Measurements from ENCODE around the gene PIK3R1.
"Not testable (repeated sequence)": the region's sequence is repeated elsewhere in the genome, so short reads cannot be mapped to it uniquely, and the experiment has no call there.

Gene PIK3R1

DNA sequence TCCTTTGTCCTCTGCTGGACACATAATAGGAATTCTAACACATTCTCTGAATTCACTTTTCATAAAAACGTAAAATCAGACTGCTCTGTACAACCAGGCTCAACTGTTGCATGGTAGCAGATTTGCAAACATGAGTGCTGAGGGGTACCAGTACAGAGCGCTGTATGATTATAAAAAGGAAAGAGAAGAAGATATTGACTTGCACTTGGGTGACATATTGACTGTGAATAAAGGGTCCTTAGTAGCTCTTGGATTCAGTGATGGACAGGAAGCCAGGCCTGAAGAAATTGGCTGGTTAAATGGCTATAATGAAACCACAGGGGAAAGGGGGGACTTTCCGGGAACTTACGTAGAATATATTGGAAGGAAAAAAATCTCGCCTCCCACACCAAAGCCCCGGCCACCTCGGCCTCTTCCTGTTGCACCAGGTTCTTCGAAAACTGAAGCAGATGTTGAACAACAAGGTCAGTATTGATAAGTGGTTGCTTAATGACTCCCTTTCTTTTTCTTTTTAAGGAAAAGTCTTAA, 11.1 kb downstream of the PIK3R1 start:
- DNase-seq (ENCODE audit: low read depth in 2 of 2): no peak

GRCh38 chr5:68227532-68228160, 12.1 kb downstream of the PIK3R1 start:
- no peak for DNase-seq (ENCODE audit: low read depth in 2 of 2)

- DNase-seq (ENCODE audit: low read depth in 2 of 2): no peak
Observed at GRCh38 chr5:68229416-68229815, 13.9 kb downstream of the PIK3R1 start.

DNA sequence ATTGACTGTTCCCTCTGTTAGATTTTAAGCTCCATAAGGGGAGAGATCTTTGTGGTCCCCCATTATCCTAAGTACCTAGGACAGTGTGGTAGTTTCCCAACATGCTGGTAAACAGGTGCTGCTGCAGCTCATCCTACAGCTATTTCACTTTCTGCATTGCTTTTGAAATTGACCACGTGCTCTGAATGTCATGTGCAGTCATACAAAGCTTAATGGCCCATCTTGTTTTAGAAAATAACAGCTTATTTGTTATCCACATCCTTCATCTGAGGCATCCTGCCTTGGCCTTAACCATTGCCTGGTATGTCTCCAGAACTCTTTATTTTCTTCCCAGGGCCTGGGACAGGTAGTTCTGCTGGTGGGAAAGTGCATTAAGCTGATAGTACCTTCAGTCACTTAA, 14.7 kb downstream of the PIK3R1 start:
- DNase-seq (ENCODE audit: low read depth in 2 of 2): no peak

DNA sequence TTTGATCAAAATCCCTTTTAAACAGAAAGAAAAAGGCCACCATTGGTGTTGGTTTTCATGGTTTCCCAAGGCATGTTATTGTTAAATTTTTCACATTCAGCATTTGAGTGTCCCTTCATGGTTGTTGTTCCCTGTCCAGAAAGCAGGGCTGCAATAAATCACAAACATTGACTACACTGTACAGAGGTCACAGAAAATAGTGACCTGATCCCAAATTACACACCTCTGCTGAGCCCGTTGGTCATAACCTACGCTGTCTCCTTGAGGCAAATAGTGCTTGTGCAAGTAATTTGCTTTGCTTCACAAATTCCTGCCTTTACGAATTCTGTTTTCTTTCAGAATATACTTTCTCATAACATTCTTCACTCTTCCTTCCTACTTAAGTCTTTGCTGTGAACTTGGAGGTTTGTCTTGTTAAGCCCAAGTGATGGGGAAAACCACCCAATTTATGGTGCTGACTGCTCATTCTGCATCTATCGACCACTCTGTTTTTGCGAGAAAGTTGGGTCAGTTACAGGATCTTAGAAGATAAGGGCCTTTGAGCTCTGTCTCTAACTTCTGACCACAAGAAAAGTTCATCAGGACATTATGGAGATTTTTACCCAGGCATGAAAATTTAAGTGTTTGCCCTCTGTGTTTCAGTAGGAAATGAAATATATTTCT, 16.0 kb downstream of the PIK3R1 start:
- DNase-seq (ENCODE audit: low read depth in 2 of 2): no peak

DNA sequence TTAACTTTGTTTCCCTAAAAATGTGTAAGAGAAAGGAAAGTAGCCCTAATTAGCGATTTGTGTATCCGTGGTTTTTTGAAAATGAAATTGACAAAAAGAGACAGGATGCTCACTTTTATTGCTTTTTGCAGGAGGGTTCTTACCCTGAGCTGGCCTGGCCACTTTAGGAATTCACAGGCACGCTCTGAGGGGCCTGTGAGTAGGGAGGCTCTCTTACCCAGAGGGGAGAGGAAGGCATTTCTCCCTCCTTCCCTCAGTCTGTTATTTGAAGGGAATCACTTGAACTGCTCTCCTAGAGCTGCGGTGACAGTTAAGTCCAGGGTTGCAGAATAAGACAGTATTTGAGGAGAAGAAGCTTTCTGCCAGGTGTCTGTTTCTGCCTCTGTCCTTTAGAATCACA, 16.7 kb downstream of the PIK3R1 start:
- no peak for DNase-seq (ENCODE audit: low read depth in 2 of 2)

GRCh38 chr5:68233075-68233474, 17.5 kb downstream of the PIK3R1 start:
- DNase-seq (ENCODE audit: low read depth in 2 of 2): no peak

DNA sequence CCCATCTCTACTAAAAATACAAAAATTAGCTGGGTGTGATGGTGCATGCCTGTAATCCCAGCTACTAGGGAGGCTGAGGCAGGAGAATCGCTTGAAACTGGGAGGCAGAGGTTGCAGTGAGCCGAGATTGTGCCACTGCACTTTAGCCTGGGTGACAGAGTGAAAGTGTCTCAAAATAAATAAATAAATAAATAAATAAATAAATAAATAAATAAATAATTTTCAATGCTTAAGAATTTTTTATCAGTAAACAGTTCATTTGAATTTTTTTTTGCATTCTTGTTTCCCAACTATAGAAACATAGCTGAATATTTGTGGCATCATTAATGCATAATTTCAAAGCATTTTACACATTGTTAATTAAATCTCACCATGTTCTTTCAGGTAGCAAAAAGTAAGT, 19.7 kb downstream of the PIK3R1 start:
- not testable (repeated sequence) for DNase-seq (ENCODE audit: low read depth in 2 of 2)

- no peak for DNase-seq (ENCODE audit: low read depth in 2 of 2)
Observed at GRCh38 chr5:68237715-68238114, 22.2 kb downstream of the PIK3R1 start.

DNA sequence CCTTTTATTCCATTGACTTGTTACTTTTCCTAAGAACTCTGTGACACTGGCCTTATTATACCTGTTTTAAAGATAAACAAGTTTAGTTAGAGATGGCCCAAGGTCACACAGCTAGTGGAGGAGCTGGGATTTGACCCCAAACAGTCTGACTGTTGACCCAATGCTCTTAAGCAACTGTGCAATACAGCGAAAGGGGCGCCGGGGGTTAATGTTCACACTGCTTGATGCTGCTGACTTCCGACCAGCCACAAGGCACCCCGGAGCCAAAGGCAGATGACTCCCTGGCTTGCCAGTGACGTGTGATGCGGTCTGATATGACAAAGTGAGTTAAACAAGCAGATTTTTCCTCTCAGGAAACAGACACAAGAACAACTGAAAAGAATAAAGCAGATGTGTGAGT, 23.9 kb downstream of the PIK3R1 start:
- DNase-seq (ENCODE audit: low read depth in 2 of 2): peak; percentile 79 to 81

- DNase-seq (ENCODE audit: low read depth in 2 of 2): no peak
Observed at GRCh38 chr5:68240202-68240601, 24.6 kb downstream of the PIK3R1 start.

- DNase-seq (ENCODE audit: low read depth in 2 of 2): no peak
Observed at GRCh38 chr5:68240771-68241170, 25.2 kb downstream of the PIK3R1 start.

DNA sequence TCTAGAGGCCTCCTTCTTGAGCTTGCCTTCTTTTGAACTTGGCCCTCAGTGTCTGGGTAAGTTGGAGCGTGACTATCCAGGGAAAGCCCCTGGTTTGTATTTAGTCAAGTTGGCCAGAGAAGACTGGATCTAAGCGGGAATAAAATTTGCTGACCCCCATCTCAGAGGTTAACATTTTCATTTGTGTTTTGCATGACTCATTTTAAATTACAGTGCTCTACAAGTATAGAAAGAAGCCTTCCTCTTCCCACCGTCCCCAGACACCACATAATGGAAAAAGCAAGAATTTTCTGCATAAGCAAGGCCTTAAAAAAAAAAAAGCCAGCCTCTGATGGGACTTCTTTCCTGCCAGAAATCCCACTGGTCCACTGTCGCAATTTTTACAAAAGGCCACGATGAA, 27.2 kb downstream of the PIK3R1 start:
- DNase-seq (ENCODE audit: low read depth in 2 of 2): no peak

DNA sequence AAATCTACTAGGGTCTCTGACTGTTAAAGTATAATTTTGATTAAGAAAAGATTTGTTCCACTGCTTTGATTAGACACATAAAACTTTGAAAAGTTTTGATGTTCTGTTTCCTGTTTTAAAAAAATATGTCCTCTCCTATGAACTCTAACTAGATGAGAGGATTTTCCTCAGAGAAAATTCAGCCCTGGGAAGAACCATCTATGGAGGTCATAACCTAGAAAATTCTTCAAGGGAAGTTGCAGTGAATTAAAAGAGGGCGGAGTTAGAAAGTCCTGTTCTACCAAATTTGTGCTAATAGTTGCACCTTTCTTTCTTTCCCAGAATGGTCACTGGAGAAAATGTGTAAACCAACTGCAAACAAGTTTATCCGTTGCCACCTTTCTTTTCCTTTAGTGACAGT, 27.7 kb downstream of the PIK3R1 start:
- DNase-seq (ENCODE audit: low read depth in 2 of 2): no peak

DNA sequence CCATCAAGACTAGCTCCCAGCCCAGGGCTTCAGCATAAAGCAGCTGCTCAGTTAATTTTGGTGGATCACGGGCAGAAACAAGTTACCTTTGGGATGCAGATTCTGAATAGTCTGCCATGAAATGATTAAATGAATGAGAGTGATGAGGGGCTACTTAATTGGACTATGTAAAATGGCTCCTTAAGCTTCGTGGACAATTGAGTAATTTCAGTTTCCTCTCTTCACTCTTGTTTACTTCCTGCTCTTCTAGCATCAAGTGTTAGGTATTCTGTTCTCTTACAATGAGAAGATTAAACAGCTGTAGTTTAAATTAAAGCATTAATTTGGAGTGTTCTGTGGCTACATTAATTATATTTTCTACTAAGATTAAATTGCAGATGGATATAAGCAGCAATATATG, 28.1 kb downstream of the PIK3R1 start:
- no peak for DNase-seq (ENCODE audit: low read depth in 2 of 2)

DNA sequence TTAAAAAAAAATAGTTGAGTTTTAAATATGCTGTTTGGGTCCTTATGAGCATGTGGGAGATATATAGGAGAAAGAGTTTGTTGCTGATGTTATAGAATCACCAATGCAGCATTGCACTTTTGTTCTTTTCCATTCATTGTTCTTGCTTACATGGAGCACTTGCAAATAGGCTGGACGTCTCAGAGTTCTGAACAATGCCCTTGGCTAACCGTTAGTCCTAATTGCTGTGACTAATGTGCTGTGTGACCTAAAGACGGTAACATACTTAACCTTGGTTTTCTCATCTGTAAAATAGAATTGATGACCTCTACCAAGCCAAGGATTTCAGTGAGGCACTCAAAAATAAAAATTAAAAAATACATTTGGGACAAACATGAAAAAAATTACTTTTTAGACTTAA, 29.8 kb downstream of the PIK3R1 start:
- no peak for DNase-seq (ENCODE audit: low read depth in 2 of 2)

DNA sequence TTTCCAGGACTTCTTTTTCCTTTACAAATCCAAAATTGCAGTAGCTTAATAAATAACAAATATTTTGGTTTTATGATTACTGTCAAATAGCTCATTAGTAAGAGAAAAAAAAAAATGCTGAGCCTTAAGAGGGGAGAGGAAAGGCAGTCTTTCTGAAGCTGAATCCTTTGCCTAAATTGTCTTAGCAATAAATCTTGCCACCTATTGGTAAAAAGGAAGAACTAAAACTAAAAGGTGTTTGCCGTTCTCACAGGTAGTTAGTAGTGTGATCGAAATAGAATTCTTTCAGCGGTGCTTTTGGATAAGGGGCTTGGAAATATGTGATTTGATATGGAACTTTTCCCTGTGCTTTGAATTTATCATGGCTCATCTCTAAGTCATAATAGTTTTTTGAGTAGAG, 31.2 kb downstream of the PIK3R1 start:
- no peak for DNase-seq (ENCODE audit: low read depth in 2 of 2)

DNA sequence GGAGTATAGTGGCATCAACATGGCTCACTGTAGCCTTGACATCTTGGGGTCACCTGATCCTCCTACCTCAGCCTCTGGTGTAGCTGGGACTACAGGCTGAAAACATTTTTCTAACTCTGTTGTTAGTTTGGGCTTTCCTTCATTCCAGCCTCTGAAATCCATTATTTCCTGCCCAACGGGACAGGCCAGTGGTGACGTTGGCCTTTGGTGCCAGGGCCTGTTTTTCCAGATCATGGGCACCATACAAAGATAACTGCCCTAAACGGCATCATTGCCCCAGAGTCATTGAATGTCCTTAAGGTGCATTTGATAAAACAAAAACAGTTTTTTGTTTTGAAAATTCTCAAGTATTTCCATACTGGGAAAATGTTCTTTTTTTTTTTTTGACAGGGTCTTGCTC, 32.1 kb downstream of the PIK3R1 start:
- no peak for DNase-seq (ENCODE audit: low read depth in 2 of 2)

DNA sequence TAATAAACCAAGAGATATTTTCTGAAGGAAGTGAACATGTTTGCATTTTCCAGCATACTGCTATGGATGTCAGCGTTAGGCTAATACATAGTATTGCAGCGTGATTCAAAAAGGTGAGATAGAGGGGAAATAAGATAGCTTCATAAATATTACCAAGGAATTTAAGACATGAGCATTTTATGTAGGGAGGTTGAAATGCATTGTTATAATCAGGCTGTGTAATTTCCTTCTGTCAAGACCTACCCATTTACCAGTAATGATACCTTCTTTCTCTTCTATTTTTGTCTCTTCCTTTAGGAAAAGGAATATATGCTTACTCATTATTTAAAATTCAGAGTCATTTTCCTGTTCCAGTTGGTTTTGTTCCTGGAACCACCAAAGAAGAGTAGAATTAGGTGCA, 33.3 kb downstream of the PIK3R1 start:
- DNase-seq (ENCODE audit: low read depth in 2 of 2): no peak

- DNase-seq (ENCODE audit: low read depth in 2 of 2): no peak
Observed at GRCh38 chr5:68249520-68249919, 34.0 kb downstream of the PIK3R1 start.

DNA sequence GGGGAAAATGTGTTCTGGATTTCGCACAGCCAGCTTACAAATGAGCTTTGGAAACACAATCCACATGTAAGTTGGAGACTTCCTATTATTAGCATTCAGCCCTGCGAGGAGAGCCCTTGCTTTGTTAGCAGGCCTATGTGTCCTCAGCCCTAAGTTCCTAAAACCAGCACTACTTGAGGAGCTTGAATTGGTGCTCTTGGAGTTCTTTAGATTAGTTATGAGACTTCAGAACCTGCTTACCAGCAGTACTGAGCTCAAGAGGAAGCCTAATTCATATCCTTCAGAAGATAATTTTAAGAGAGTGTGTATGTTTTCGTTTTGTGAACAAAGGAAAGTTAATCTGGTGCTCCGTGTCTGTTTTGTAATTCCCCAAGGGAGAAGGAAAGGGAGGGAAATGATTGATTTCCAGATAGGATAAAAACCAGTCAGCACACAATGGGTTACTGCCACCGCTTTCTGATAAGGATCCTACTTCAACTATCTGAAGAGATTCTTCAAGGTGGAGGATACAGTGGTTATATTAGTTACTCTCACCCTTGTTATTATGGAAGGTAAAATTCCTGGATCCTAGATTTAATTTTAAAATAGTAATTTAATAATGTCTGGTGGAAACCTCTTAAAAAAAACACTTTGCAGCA, 35.2 kb downstream of the PIK3R1 start:
- DNase-seq (ENCODE audit: low read depth in 2 of 2): no peak

DNA sequence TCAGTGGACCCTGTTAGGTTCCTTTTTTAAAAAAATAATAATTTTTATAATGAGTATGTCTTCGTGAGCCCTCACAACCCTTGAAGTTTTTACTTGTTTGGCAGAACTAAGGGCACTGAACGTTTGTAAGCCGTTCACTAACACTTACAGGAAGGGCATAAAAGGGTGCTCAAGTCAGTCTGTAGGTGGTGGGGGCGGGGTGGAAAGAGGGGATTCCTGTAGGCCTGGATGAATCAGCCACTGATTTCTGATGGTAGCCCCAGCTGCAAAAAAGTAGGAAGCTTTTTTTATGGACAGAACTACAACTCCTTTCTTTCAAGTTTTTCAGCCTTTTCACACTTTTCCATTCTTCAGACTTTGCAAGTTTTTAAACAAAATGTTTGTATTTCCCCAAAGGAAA, 35.8 kb downstream of the PIK3R1 start:
- peak; percentile 71 to 72 for DNase-seq (ENCODE audit: low read depth in 2 of 2)

All from stimulated activated CD8-positive, alpha-beta memory T cell treated with anti-CD3 and anti-CD28 coated beads, Interleukin-7, amount 100 ng/mL, for 4 hours (primary cell).